Neural cell (in vitro differentiated cells): ENCODE data around the gene HOGA1.
"Not testable (repeated sequence)": the region's sequence is repeated elsewhere in the genome, so short reads cannot be mapped to it uniquely, and the experiment has no call there.

Source experiments
- CTCF ChIP-seq: fragments of 450-650 bp; IDR thresholded peaks from 2 replicates; pipeline ENCODE4 v1.5.1; 2014; ENCODE audit warnings: antibody characterized with exemption, mild to moderate bottlenecking, moderate library complexity; ENCODE audit not compliant: poor library complexity, severe bottlenecking
- EP300 ChIP-seq: fragments of 450-650 bp; conservative IDR thresholded peaks from 2 replicates; pipeline ENCODE4 v1.6.1; 2014; ENCODE audit warnings: antibody characterized with exemption, mild to moderate bottlenecking, moderate library complexity; ENCODE audit not compliant: poor library complexity, severe bottlenecking
- EZH2 ChIP-seq: fragments of 200-600, 300-800 bp; shearing (Covaris generic), sonication (generic); IDR thresholded peaks from 2 replicates; pipeline ENCODE4 v1.6.1; 2014; ENCODE audit warnings: antibody characterized with exemption, low read length, borderline replicate concordance, mild to moderate bottlenecking; ENCODE audit not compliant: insufficient read depth, poor library complexity, severe bottlenecking
- MXI1 ChIP-seq: fragments of 450-650 bp; conservative IDR thresholded peaks from 2 replicates; pipeline ENCODE4 v1.6.1; 2014; ENCODE audit warnings: antibody characterized with exemption, mild to moderate bottlenecking; ENCODE audit not compliant: poor library complexity, severe bottlenecking
- POLR2AphosphoS5 ChIP-seq: IDR thresholded peaks from 2 replicates; pipeline ENCODE4 v1.6.1; 2012
- RAD21 ChIP-seq: fragments of 450-650 bp; conservative IDR thresholded peaks from 2 replicates; pipeline ENCODE4 v1.6.1; 2014; ENCODE audit warnings: antibody characterized with exemption, mild to moderate bottlenecking, moderate library complexity
- SMC3 ChIP-seq: fragments of 450-650 bp; conservative IDR thresholded peaks from 2 replicates; pipeline ENCODE4 v1.6.1; 2014; ENCODE audit warnings: antibody characterized with exemption, mild to moderate bottlenecking, moderate library complexity; ENCODE audit not compliant: poor library complexity
- TAF1 ChIP-seq: IDR thresholded peaks from 2 replicates; pipeline ENCODE4 v1.6.1; 2012; ENCODE audit warnings: low read depth

- not testable (repeated sequence) for TF ChIP-seq CTCF, MXI1, EP300, POLR2AphosphoS5, EZH2, TAF1, SMC3, RAD21
Measured at GRCh38 chr10:97642471-97643159, 58.4 kb downstream of the HOGA1 start.
